HG03521 (cell line): ENCODE results near the gene C1orf159.

Source experiments
- ATAC-seq: cut with Tn5 transposase; IDR thresholded peaks from one replicate; pipeline ENCODE4 v1.9.1; 2021; ENCODE audit warnings: mild to moderate bottlenecking, moderate library complexity; ENCODE audit not compliant: unreplicated experiment

The C1orf159 gene

GRCh38 chr1:1054971-1055370 lies 60.9 kb downstream of the C1orf159 start:
- ATAC-seq, result no peak

- no peak for ATAC-seq
Measured at GRCh38 chr1:1054099-1054700, 61.7 kb downstream of the C1orf159 start.

GRCh38 chr1:1053682-1054081 lies 62.2 kb downstream of the C1orf159 start:
- ATAC-seq, result no peak

- no peak for ATAC-seq
Measured at GRCh38 chr1:1053022-1053421, 62.9 kb downstream of the C1orf159 start.

GRCh38 chr1:1052003-1052840 lies 63.7 kb downstream of the C1orf159 start:
- ATAC-seq, result no peak

GRCh38 chr1:1051127-1051810 lies 64.6 kb downstream of the C1orf159 start:
- ATAC-seq, result no peak

- ATAC-seq, result no peak
Measured at GRCh38 chr1:1050577-1051052, 65.3 kb downstream of the C1orf159 start.

- ATAC-seq, result no peak
Measured at GRCh38 chr1:1049318-1050165, 66.3 kb downstream of the C1orf159 start.

GRCh38 chr1:1048765-1049164 lies 67.1 kb downstream of the C1orf159 start:
- ATAC-seq, result no peak

GRCh38 chr1:1047963-1048362 lies 67.9 kb downstream of the C1orf159 start:
- no peak for ATAC-seq

GRCh38 chr1:1047407-1047806 lies 68.5 kb downstream of the C1orf159 start:
- ATAC-seq, result no peak

GRCh38 chr1:1046767-1047166 lies 69.1 kb downstream of the C1orf159 start:
- ATAC-seq, result no peak

GRCh38 chr1:1046243-1046642 lies 69.6 kb downstream of the C1orf159 start:
- ATAC-seq, result no peak

- ATAC-seq, result no peak
Measured at GRCh38 chr1:1045129-1045528, 70.8 kb downstream of the C1orf159 start.

- no peak for ATAC-seq
Measured at GRCh38 chr1:1044455-1045078, 71.3 kb downstream of the C1orf159 start.

- ATAC-seq, result no peak
Measured at GRCh38 chr1:1043921-1044320, 72.0 kb downstream of the C1orf159 start.

GRCh38 chr1:1043411-1043810 lies 72.5 kb downstream of the C1orf159 start:
- no peak for ATAC-seq

GRCh38 chr1:1042835-1043234 lies 73.1 kb downstream of the C1orf159 start:
- ATAC-seq, result no peak

- no peak for ATAC-seq
Measured at GRCh38 chr1:1041873-1042272, 74.0 kb downstream of the C1orf159 start.

GRCh38 chr1:1041092-1041523 lies 74.8 kb downstream of the C1orf159 start:
- no peak for ATAC-seq
